GM23338 (cell line): Measurements from ENCODE around the gene MAP4K5. TPM values are rescaled to one million over a fixed set of nuclear protein-coding genes. Genes with fewer than 3 reads are reported as not detected.

Source experiments
- ATAC-seq: fragments of 200-7000 bp; cut with Tn5 transposase; 3 replicates; pipeline ENCODE4 v1.9.1; 2020
- DNase-seq: peaks from one replicate; pipeline ENCODE4 v3.0.0-alpha.2; 2015; ENCODE audit warnings: low spot score
- H2AFZ ChIP-seq: fragments of 200-600 bp; sonication (generic); 2 replicates; pipeline ENCODE4 v1.8.0; 2016; ENCODE audit warnings: antibody characterized with exemption, mild to moderate bottlenecking, moderate library complexity
- H3F3A ChIP-seq: fragments of 200-600 bp; sonication (generic); replicated peaks from 2 replicates; pipeline ENCODE4 v1.8.0; 2017; ENCODE audit warnings: antibody characterized with exemption, mixed run types, low read depth
- H3K27ac ChIP-seq: fragments of 200-600 bp; sonication (generic); 2 replicates; pipeline ENCODE4 v1.6.1; 2016; ENCODE audit warnings: low read depth
- H3K27me3 ChIP-seq: fragments of 200-600 bp; sonication (generic); 2 replicates; pipeline ENCODE4 v1.8.0; 2016; ENCODE audit warnings: mild to moderate bottlenecking, mixed run types, moderate library complexity; ENCODE audit not compliant: insufficient read depth
- H3K36me3 ChIP-seq: fragments of 200-600 bp; sonication (generic); 2 replicates; pipeline ENCODE4 v1.8.0; 2016; ENCODE audit warnings: mild to moderate bottlenecking; ENCODE audit not compliant: insufficient read depth
- H3K4me1 ChIP-seq: fragments of 200-600 bp; sonication (generic); 2 replicates; pipeline ENCODE4 v1.8.0; 2016; ENCODE audit warnings: mild to moderate bottlenecking, moderate library complexity; ENCODE audit not compliant: insufficient read depth
- H3K4me2 ChIP-seq: fragments of 200-600 bp; sonication (generic); 2 replicates; pipeline ENCODE4 v1.7.1; 2017; ENCODE audit warnings: mixed run types
- H3K4me3 ChIP-seq: fragments of 200-600 bp; sonication (generic); 2 replicates; pipeline ENCODE4 v1.6.1; 2016; ENCODE audit warnings: mixed run types
- H3K79me2 ChIP-seq: fragments of 200-600 bp; sonication (generic); replicated peaks from 2 replicates; pipeline ENCODE4 v1.8.0; 2017; ENCODE audit warnings: mild to moderate bottlenecking; ENCODE audit not compliant: insufficient read depth
- H3K9me2 ChIP-seq: fragments of 200-600 bp; sonication (generic); 2 replicates; pipeline ENCODE4 v1.8.0; 2017; ENCODE audit not compliant: insufficient read depth
- H4K20me1 ChIP-seq: fragments of 200-600 bp; sonication (generic); replicated peaks from 2 replicates; pipeline ENCODE4 v1.8.0; 2017; ENCODE audit warnings: mild to moderate bottlenecking; ENCODE audit not compliant: insufficient read depth
- H3K27ac Mint-ChIP-seq: 2 replicates; pipeline ENCODE4 v1.8.0; 2020; ENCODE audit warnings: inconsistent platforms, mild to moderate bottlenecking, moderate library complexity, mixed read lengths
- H3K27me3 Mint-ChIP-seq: 3 replicates; pipeline ENCODE4 v1.8.0; 2022; ENCODE audit warnings: low read depth, mild to moderate bottlenecking, moderate library complexity, mixed read lengths, inconsistent platforms; ENCODE audit not compliant: insufficient read depth, poor library complexity
- H3K36me3 Mint-ChIP-seq: 3 replicates; pipeline ENCODE4 v1.8.0; 2021; ENCODE audit warnings: low read depth, mild to moderate bottlenecking, inconsistent platforms, moderate library complexity, mixed read lengths
- H3K4me1 Mint-ChIP-seq: 3 replicates; pipeline ENCODE4 v1.8.0; 2020; ENCODE audit warnings: mild to moderate bottlenecking, inconsistent platforms, mixed read lengths
- H3K4me3 Mint-ChIP-seq: 3 replicates; pipeline ENCODE4 v1.8.0; 2021; ENCODE audit warnings: moderate library complexity, mild to moderate bottlenecking, inconsistent platforms, mixed read lengths
- H3K9me3 Mint-ChIP-seq: 3 replicates; pipeline ENCODE4 v1.8.0; 2020; ENCODE audit warnings: moderate library complexity, mild to moderate bottlenecking, inconsistent platforms, mixed read lengths
- CTCF ChIP-seq, 2 experiments: fragments of 200-600 bp in 1 of 2; sonication (generic) in 1 of 2; conservative IDR thresholded peaks; 2 replicates each; pipeline versions ENCODE4 v1.5.1 to v1.6.1; 2016 to 2017; ENCODE audit warnings: antibody characterized with exemption in 2 of 2, low read depth in 2 of 2, mild to moderate bottlenecking in 2 of 2, moderate library complexity in 1 of 2
- EZH2phosphoT487 ChIP-seq: fragments of 200-600 bp; sonication (generic); IDR thresholded peaks from one replicate; pipeline ENCODE4 v1.8.1; 2018; ENCODE audit warnings: antibody characterized with exemption; ENCODE audit not compliant: unreplicated experiment
- NANOG ChIP-seq: IDR thresholded peaks from 2 replicates; pipeline ENCODE4 v1.6.1; 2016; ENCODE audit warnings: antibody characterized with exemption, borderline replicate concordance
- POLR2AphosphoS5 ChIP-seq: IDR thresholded peaks from 2 replicates; pipeline ENCODE4 v1.6.1; 2016; ENCODE audit warnings: antibody characterized with exemption, low read depth
- STAT1 ChIP-seq: IDR thresholded peaks from one replicate; pipeline ENCODE4 v1.6.1; 2016; ENCODE audit warnings: antibody characterized with exemption; ENCODE audit not compliant: unreplicated experiment
- ZNF114 ChIP-seq: fragments of 250-450 bp; sonication (Bioruptor Pico); IDR thresholded peaks from 2 replicates; pipeline ENCODE4 v1.5.0; 2020; ENCODE audit warnings: mild to moderate bottlenecking, moderate library complexity
- ZNF331 ChIP-seq: fragments of 250-450 bp; sonication (Bioruptor Pico); IDR thresholded peaks from 2 replicates; pipeline ENCODE4 v1.5.0; 2020; ENCODE audit warnings: low read depth, mild to moderate bottlenecking, moderate library complexity
- polyA plus RNA-seq: library from polyadenylated mRNA; unstranded; fragments of >200 nt; fragmentation: Nextera tagmentation; extraction: Ambion mirVana; gene quantifications from 2 replicates; pipeline ENCODE4 v1.2.1, GENCODE V29; 2016
- total RNA-seq: library from RNA; depleted of rRNA; stranded (reverse); fragments of >200 nt; shearing (Covaris generic); gene quantifications from 2 replicates; pipeline ENCODE4 v1.2.3, GENCODE V29; 2014
- TF ChIP-seq, protein P1 (sequence below): fragments of 250-450 bp; sonication (Bioruptor Pico); IDR thresholded peaks from 2 replicates; pipeline ENCODE4 v1.5.0; 2020; ENCODE audit warnings: mild to moderate bottlenecking, moderate library complexity
- TF ChIP-seq, protein P2 (sequence below): IDR thresholded peaks from 2 replicates; pipeline ENCODE4 v1.6.1; 2016; ENCODE audit warnings: antibody characterized with exemption
- TF ChIP-seq, protein P3 (sequence below): IDR thresholded peaks from one replicate; pipeline ENCODE4 v1.6.1; 2018; ENCODE audit warnings: antibody characterized with exemption; ENCODE audit not compliant: unreplicated experiment

Gene MAP4K5
- total and polyA plus RNA-seq, 2 experiments from 2014 or later = 71.4 to 74.6 TPM

- TF ChIP-seq, protein P1, sequence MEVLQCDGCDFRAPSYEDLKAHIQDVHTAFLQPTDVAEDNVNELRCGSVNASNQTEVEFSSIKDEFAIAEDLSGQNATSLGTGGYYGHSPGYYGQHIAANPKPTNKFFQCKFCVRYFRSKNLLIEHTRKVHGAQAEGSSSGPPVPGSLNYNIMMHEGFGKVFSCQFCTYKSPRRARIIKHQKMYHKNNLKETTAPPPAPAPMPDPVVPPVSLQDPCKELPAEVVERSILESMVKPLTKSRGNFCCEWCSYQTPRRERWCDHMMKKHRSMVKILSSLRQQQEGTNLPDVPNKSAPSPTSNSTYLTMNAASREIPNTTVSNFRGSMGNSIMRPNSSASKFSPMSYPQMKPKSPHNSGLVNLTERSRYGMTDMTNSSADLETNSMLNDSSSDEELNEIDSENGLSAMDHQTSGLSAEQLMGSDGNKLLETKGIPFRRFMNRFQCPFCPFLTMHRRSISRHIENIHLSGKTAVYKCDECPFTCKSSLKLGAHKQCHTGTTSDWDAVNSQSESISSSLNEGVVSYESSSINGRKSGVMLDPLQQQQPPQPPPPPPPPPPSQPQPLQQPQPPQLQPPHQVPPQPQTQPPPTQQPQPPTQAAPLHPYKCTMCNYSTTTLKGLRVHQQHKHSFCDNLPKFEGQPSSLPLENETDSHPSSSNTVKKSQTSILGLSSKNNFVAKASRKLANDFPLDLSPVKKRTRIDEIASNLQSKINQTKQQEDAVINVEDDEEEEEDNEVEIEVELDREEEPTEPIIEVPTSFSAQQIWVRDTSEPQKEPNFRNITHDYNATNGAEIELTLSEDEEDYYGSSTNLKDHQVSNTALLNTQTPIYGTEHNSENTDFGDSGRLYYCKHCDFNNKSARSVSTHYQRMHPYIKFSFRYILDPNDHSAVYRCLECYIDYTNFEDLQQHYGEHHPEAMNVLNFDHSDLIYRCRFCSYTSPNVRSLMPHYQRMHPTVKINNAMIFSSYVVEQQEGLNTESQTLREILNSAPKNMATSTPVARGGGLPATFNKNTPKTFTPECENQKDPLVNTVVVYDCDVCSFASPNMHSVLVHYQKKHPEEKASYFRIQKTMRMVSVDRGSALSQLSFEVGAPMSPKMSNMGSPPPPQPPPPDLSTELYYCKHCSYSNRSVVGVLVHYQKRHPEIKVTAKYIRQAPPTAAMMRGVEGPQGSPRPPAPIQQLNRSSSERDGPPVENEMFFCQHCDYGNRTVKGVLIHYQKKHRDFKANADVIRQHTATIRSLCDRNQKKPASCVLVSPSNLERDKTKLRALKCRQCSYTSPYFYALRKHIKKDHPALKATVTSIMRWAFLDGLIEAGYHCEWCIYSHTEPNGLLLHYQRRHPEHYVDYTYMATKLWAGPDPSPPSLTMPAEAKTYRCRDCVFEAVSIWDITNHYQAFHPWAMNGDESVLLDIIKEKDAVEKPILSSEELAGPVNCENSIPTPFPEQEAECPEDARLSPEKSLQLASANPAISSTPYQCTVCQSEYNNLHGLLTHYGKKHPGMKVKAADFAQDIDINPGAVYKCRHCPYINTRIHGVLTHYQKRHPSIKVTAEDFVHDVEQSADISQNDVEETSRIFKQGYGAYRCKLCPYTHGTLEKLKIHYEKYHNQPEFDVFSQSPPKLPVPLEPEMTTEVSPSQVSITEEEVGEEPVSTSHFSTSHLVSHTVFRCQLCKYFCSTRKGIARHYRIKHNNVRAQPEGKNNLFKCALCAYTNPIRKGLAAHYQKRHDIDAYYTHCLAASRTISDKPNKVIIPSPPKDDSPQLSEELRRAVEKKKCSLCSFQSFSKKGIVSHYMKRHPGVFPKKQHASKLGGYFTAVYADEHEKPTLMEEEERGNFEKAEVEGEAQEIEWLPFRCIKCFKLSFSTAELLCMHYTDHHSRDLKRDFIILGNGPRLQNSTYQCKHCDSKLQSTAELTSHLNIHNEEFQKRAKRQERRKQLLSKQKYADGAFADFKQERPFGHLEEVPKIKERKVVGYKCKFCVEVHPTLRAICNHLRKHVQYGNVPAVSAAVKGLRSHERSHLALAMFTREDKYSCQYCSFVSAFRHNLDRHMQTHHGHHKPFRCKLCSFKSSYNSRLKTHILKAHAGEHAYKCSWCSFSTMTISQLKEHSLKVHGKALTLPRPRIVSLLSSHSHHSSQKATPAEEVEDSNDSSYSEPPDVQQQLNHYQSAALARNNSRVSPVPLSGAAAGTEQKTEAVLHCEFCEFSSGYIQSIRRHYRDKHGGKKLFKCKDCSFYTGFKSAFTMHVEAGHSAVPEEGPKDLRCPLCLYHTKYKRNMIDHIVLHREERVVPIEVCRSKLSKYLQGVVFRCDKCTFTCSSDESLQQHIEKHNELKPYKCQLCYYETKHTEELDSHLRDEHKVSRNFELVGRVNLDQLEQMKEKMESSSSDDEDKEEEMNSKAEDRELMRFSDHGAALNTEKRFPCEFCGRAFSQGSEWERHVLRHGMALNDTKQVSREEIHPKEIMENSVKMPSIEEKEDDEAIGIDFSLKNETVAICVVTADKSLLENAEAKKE = no peak
- TF ChIP-seq NANOG (no peak), POLR2AphosphoS5 (no peak), CTCF (conservative IDR thresholded peaks at IDR 0.05; ENCODE audit: low read depth in 2 of 2) (no peak), ZNF331 (CRISPR knock-in tag) (no peak), EZH2phosphoT487 (no peak), STAT1 (no peak)
Measured at GRCh38 chr14:50423529-50423928, 108.8 kb downstream of the MAP4K5 start (continued).

GRCh38 chr14:50421499-50421898, 110.9 kb downstream of the MAP4K5 start:
- DNase-seq (no peak), ATAC-seq (no peak)
- no peak overlapping the region for H3K4me2 ChIP-seq
- no peaks in the 10 kb centered on the region for H3K79me2 ChIP-seq
- H3K9me2 ChIP-seq = no peaks in the 10 kb centered on the region
- Mint-ChIP-seq H3K27me3 (no peaks in the 10 kb centered on the region), H3K4me1 (no peaks in the 10 kb centered on the region), H3K36me3 (peaks cover 34% of the 10 kb centered on the region), H3K4me3 (no peak overlapping the region), H3K27ac (no peak overlapping the region), H3K9me3 (peaks cover 3% of the 10 kb centered on the region; the same call in 1 of the 3 replicates)
- H3K36me3 ChIP-seq = peaks cover 15% of the 10 kb centered on the region; the same call in 1 of the 2 replicates
- H4K20me1 ChIP-seq = no peaks in the 10 kb centered on the region
- no peaks in the 10 kb centered on the region for H3F3A ChIP-seq
- H3K4me3 ChIP-seq = no peak overlapping the region
- no peaks in the 10 kb centered on the region for H3K4me1 ChIP-seq
- no peaks in the 10 kb centered on the region for H3K27me3 ChIP-seq
- H3K27ac ChIP-seq = no peak overlapping the region
- no peak overlapping the region for H2AFZ ChIP-seq
- no peak for TF ChIP-seq ZNF114
- TF ChIP-seq, protein P2, sequence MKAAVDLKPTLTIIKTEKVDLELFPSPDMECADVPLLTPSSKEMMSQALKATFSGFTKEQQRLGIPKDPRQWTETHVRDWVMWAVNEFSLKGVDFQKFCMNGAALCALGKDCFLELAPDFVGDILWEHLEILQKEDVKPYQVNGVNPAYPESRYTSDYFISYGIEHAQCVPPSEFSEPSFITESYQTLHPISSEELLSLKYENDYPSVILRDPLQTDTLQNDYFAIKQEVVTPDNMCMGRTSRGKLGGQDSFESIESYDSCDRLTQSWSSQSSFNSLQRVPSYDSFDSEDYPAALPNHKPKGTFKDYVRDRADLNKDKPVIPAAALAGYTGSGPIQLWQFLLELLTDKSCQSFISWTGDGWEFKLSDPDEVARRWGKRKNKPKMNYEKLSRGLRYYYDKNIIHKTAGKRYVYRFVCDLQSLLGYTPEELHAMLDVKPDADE = no peak
- TF ChIP-seq POLR2AphosphoS5 = no peak
- TF ChIP-seq, protein P3, sequence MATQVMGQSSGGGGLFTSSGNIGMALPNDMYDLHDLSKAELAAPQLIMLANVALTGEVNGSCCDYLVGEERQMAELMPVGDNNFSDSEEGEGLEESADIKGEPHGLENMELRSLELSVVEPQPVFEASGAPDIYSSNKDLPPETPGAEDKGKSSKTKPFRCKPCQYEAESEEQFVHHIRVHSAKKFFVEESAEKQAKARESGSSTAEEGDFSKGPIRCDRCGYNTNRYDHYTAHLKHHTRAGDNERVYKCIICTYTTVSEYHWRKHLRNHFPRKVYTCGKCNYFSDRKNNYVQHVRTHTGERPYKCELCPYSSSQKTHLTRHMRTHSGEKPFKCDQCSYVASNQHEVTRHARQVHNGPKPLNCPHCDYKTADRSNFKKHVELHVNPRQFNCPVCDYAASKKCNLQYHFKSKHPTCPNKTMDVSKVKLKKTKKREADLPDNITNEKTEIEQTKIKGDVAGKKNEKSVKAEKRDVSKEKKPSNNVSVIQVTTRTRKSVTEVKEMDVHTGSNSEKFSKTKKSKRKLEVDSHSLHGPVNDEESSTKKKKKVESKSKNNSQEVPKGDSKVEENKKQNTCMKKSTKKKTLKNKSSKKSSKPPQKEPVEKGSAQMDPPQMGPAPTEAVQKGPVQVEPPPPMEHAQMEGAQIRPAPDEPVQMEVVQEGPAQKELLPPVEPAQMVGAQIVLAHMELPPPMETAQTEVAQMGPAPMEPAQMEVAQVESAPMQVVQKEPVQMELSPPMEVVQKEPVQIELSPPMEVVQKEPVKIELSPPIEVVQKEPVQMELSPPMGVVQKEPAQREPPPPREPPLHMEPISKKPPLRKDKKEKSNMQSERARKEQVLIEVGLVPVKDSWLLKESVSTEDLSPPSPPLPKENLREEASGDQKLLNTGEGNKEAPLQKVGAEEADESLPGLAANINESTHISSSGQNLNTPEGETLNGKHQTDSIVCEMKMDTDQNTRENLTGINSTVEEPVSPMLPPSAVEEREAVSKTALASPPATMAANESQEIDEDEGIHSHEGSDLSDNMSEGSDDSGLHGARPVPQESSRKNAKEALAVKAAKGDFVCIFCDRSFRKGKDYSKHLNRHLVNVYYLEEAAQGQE = no peak
